Kidney (tissue), 14 donors: Measurements from ENCODE around the gene ZNF334. TPM values are rescaled to one million over a fixed set of nuclear protein-coding genes. Genes with fewer than 3 reads are reported as not detected.

Experiments
- DNase-seq, 5 donors: peaks; one replicate each; pipeline ENCODE4 v3.0.0-alpha.2; 2013 to 2020
- FAIRE-seq: peaks from 2 replicates; lab custom pipeline; 2012; peaks lifted over from hg19 to GRCh38; lab: Jason Lieb, UNC
- H3K27ac ChIP-seq, 2 donors: one replicate each; pipeline ENCODE4 v1.7.0; 2013; ENCODE audit warnings: low read depth in 2 of 2, low read length in 2 of 2, inconsistent platforms in 1 of 2
- H3K27me3 ChIP-seq: one replicate; pipeline ENCODE4 v1.7.1; 2013; ENCODE audit warnings: low read length, inconsistent platforms; ENCODE audit not compliant: control insufficient read depth, insufficient read depth
- H3K36me3 ChIP-seq, 3 donors: one replicate each; pipeline versions ENCODE4 v1.7.0 to v1.7.1; 2013; ENCODE audit warnings: low read length in 3 of 3, control low read depth in 1 of 3, inconsistent platforms in 1 of 3; ENCODE audit not compliant: insufficient read depth in 3 of 3, control insufficient read depth in 2 of 3
- H3K4me1 ChIP-seq, 3 donors: one replicate each; pipeline versions ENCODE4 v1.7.0 to v1.7.1; 2013; ENCODE audit warnings: low read length in 3 of 3, inconsistent platforms in 1 of 3, low read depth in 1 of 3; ENCODE audit not compliant: control insufficient read depth in 2 of 3, insufficient read depth in 2 of 3
- H3K4me3 ChIP-seq, 3 donors: one replicate each; pipeline versions ENCODE4 v1.7.0 to v1.8.1; 2013; ENCODE audit warnings: low read length in 3 of 3, control low read depth in 1 of 3, inconsistent platforms in 1 of 3
- H3K9ac ChIP-seq, 3 donors: one replicate each; pipeline versions ENCODE4 v1.7.0 to v1.7.1; 2013; ENCODE audit warnings: low read length in 3 of 3, control low read depth in 1 of 3, inconsistent platforms in 1 of 3
- H3K9me3 ChIP-seq, 3 donors: one replicate each; pipeline versions ENCODE4 v1.7.0 to v1.7.1; 2013; ENCODE audit warnings: low read length in 3 of 3, control low read depth in 1 of 3, inconsistent platforms in 1 of 3; ENCODE audit not compliant: control insufficient read depth in 2 of 3, insufficient read depth in 1 of 3
- intact Hi-C: fragments of 100-400 bp; cut with DNase I; formaldehyde crosslinking; loops from one replicate; pipeline ENCODE4 v1.11.1; 2022
- polyA plus RNA-seq: library from polyadenylated mRNA; stranded (reverse); fragments of 350-450 nt; fragmentation: Illumina TruSeq; extraction: RNeasy Lipid Tissue Mini Kit (QIAGEN cat#74804); gene quantifications from one replicate; pipeline ENCODE4 v1.2.3, GENCODE V29; 2014; ENCODE audit warnings: low read depth, low replicate concordance; ENCODE audit not compliant: insufficient read depth
- total RNA-seq: library from RNA; stranded (reverse); fragmentation: NEBNext Ultra II Directional; extraction: Animal tissue kit (Norgen Biotek cat#: 25700); gene quantifications from one replicate; pipeline ENCODE4 v1.2.1, GENCODE V29; 2021
- TF ChIP-seq, protein P1 (sequence below): IDR thresholded peaks from 3 replicates; pipeline ENCODE4 v1.5.1; 2012; ENCODE audit warnings: mild to moderate bottlenecking, moderate library complexity, borderline replicate concordance; ENCODE audit not compliant: insufficient read depth; ENCODE audit errors: extremely low read depth
- donor health status: control.
- donor health status: control.
- donor health status: control.
- donor health status: control.
- donor health status: control.
- donor health status: DM: yes; HTN: yes; CAD: no.
- donor health status: Normal renal cell carcinoma (clear cell type).

Gene ZNF334
- total and polyA plus RNA-seq, 2 donors from 2014 or later = 3.7 to 8.2 TPM

DNA sequence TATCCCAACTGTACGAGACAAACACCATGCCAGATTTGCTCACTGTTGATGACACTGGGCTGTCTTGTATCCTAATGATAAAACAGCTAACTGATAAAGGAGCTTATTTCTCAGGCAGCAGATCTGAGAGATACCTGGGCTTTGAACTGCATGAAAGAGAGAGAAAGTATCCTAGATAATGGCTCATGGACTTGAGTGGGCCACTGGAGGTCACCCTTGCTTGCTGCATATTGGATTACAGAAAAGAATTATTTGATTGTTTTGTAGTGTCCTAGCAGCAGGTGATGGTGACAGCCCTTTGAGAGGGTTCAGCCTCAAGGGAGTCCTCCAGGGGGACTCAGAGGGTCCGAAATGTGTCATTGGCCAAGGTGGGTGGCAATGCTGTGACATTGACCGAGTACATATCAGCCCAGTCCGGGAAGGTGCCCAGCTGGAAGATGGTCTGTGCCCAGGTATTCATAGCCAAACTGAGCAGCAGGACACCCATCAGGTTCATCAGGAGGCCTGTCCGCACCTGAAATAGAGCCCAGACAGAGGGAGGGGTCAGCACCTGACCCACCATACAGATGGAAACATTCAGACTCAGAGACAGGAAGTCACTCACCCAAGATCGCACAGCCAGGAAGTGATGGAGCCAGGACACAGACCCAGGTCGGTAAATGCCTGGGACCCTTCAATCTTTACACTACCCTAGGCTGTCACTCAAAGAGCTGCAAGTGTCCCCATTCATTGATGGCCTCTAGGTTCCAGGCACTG is 46.5 kb upstream of the ZNF334 start:
- intact Hi-C loops = no loop called here
- H3K9ac ChIP-seq = no peak overlapping the region
- no peak overlapping the region for H3K4me3 ChIP-seq
- TF ChIP-seq, protein P1, sequence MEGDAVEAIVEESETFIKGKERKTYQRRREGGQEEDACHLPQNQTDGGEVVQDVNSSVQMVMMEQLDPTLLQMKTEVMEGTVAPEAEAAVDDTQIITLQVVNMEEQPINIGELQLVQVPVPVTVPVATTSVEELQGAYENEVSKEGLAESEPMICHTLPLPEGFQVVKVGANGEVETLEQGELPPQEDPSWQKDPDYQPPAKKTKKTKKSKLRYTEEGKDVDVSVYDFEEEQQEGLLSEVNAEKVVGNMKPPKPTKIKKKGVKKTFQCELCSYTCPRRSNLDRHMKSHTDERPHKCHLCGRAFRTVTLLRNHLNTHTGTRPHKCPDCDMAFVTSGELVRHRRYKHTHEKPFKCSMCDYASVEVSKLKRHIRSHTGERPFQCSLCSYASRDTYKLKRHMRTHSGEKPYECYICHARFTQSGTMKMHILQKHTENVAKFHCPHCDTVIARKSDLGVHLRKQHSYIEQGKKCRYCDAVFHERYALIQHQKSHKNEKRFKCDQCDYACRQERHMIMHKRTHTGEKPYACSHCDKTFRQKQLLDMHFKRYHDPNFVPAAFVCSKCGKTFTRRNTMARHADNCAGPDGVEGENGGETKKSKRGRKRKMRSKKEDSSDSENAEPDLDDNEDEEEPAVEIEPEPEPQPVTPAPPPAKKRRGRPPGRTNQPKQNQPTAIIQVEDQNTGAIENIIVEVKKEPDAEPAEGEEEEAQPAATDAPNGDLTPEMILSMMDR = no peak
- DNase-seq (peak in 1 of 5 donors; percentile 18), FAIRE-seq (no peak)
- H3K9me3 ChIP-seq = no peaks in the 10 kb centered on the region
- no peaks in the 10 kb centered on the region for H3K27me3 ChIP-seq
- H3K4me1 ChIP-seq = peaks cover 0 to 3% (median 0%) of the 10 kb centered on the region in 3 donors
- no peak overlapping the region for H3K27ac ChIP-seq
- H3K36me3 ChIP-seq = peaks cover 0 to 11% (median 0%) of the 10 kb centered on the region in 3 donors

DNA sequence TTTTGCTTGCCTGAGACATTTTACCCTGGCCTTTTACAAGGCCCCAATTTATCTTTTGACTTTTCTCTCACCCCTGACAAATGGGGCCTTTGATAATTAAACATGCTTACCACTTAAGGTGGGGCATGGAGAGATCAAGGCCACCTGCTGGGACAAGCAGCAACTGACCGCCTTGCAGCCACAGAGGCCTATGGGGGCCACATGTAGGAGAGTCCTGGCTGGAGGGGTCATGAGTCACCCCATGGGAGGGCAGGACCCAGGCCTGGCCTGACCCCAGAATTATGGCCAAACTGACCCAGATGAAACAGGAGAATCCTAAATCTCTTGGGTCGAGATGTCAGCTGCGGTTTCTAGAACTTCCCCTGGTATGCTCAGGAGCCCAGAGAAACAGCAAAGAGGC is 45.6 kb upstream of the ZNF334 start:
- no peak overlapping the region for H3K9ac ChIP-seq
- peaks cover 0 to 3% (median 0%) of the 10 kb centered on the region in 3 donors for H3K4me1 ChIP-seq
- TF ChIP-seq, protein P1 = no peak
- H3K27me3 ChIP-seq = no peaks in the 10 kb centered on the region
- DNase-seq (no peak), FAIRE-seq (no peak)
- no peak overlapping the region for H3K4me3 ChIP-seq
- intact Hi-C loops = no loop called here
- no peak overlapping the region for H3K27ac ChIP-seq
- peaks cover 0 to 11% (median 0%) of the 10 kb centered on the region in 3 donors for H3K36me3 ChIP-seq
- H3K9me3 ChIP-seq = no peaks in the 10 kb centered on the region

DNA sequence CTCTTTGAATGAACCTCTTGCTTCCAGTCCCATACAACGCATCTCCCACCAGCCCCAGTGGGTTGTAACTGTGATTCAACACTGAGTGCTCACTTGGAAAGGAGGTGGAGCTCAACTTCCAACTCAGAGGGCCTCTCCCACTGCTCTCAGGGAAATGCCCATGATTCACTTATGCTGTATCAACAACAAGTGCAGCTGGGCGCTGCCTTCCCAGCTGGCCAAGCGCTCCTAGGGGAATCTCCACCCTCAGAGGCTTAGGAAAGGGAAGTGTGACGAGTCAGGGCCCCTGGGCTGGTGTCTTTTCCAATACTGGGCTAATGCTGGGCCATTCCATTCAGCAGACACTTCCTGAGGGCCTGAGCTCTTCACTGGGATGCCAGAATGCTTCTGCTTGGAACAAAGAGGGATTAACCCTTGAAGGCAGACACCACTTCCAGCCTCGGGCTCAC is 45.2 kb upstream of the ZNF334 start:
- Histone ChIP-seq H3K27ac (no peak overlapping the region), H3K36me3 (peaks cover 0 to 11% (median 0%) of the 10 kb centered on the region in 3 donors), H3K4me1 (peaks cover 0 to 3% (median 0%) of the 10 kb centered on the region in 3 donors), H3K27me3 (no peaks in the 10 kb centered on the region), H3K9ac (no peak overlapping the region), H3K4me3 (no peak overlapping the region), H3K9me3 (no peaks in the 10 kb centered on the region)
- intact Hi-C loops = no loop called here
- FAIRE-seq (no peak), DNase-seq (peak in 2 of 5 donors; percentile 22 to 37)
- TF ChIP-seq, protein P1 = no peak
